ENCODE results near the gene ZNF653. TPM values are rescaled to one million over a fixed set of nuclear protein-coding genes. Genes with fewer than 3 reads are reported as not detected.
A peak's percentile ranks its signal among the peaks of the same experiment; 100 is the strongest.
"Not testable (repeated sequence)": the region's sequence is repeated elsewhere in the genome, so short reads cannot be mapped to it uniquely, and the experiment has no call there.

The ZNF653 gene
- total RNA-seq, 1 donor from 2014 or later, result 16.3 TPM

DNA sequence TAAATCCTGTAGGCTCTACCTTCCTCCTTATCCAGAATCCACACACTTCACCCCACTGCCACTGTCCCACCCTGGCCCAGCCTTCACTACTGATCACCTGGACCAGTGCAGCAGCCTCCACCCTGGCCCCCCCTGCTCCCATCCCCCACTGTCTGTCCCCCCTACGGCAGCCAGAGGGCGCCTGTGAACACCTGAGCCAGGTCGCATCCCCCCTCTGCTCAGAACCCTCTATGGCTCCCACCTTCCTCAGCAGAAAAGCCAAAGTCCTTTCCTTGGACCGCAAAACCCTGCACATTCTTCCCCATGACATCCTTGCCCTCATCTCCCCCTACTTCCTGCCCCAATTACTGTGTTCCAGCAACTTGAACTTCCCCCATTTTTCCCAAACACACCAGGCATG is 45.4 kb downstream of the ZNF653 start:
- FAIRE-seq (no peak), DNase-seq (ENCODE audit: low spot score in 2 of 2) (no peak)

DNA sequence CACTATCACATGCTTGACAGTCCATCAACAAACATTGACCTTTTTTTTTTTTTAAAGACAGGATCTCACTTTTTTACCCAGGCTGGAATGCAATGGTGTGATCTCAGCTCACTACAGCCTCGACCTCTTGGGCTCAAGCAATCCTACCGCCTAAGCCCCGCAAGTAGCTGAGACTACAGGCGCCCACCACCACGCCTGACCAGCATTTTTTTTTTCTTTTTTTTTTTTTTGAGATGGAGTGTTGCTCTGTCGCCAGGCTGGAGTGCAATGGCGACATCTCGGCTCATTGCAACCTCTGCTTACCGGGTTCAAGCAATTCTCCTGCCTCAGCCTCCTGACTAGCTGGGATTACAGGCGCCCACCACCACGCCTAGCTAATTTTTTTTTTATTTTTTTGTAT is 46.7 kb downstream of the ZNF653 start:
- not testable (repeated sequence) for DNase-seq (ENCODE audit: low spot score in 2 of 2); FAIRE-seq

DNA sequence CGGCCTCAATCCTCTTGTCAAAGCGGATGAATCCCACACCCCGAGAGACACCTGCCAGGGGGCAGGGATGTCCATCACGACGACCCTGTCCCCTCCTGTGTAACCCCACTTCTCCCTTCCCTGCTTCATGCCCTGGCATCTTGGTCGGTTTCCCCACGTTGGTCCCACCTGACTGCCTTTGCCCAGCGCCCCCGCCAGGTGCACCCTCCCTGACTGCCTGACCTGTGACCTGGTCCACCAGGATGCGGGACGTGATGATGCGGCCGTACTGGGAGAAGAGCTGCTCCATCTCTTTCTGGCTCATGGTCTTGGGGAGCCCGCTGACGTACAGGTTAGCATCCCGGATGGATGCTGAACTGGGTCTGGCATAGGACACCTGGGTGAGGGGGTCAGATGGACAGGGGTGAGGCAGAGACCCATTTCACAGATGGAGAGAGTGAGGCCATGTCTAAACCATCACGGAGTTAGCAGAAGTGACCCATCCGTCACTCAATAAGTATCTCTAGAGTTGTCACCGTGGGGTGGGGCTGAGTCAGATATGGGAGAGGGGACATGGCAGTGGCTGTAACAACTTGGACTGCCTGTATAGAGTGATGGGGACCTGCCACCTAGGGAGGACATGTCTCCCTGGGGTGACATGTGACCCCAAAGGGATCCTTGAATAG is 47.3 kb downstream of the ZNF653 start:
- no peak for FAIRE-seq
- no peak for DNase-seq (ENCODE audit: low spot score in 2 of 2)

DNA sequence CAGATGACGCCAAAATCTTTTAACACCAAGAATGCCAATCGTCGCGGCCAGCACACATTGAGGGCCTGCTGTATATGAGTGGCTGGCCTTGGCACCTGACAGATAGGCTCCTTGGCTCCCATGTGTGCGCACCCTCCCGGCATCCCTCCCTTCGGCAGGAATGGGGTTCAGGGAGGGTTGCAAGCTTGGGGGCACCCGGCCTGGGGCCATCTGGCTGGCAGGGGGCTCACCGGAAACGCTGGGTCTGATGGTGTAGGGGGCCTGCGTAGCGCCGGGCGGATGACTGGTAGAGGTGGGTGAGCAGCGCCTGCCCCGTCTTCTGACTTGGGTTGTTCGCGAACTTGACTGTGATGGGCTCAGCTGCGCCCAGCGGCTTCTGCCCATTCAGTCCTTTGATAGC is 47.8 kb downstream of the ZNF653 start:
- no peak for FAIRE-seq

DNA sequence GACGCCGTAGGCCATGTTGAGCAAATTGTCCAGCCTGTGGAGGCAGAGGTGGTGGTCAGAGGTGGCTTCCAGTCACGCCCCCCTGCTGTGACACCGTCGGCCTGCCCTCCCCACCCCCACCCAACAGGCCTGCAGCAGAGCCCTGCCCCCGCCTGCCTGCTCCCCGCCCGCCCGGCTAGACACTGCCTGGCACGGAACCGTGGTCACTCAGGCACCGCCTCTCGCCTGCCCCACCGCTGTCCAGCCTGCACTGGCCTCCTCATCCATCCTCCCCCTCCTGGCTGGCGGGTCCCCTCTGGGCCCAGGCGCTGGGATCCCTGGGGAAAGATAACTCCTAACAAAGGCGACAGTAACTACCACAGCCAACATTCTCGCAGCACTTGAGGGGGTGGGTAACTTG is 48.5 kb downstream of the ZNF653 start:
- DNase-seq (ENCODE audit: low spot score in 2 of 2) (peak; percentile 78 to 86), FAIRE-seq (no peak)

More for the DNA sequence above, 47.8 kb downstream of the ZNF653 start:
- no peak for DNase-seq (ENCODE audit: low spot score in 2 of 2)

DNA sequence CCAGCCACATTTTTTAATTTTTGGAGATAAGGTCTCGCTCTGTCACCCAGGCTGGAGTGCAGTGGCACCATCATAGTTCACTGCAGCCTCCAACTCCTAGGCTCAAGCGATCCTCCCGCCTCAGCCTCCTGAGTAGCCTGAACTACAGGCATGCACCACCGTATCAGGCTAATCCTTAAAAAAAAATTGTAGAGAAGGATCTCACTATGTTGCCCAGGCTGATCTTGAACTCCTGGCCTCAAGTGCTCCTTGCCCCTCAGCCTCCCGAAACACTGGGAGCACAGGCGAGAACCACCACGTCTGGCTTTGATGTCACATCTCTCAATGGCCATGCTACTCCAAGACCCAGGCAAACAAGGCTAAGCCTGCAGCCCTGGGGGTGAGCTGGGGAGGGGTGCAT is 49.0 kb downstream of the ZNF653 start:
- DNase-seq (ENCODE audit: low spot score in 2 of 2) (no peak), FAIRE-seq (no peak)

DNA sequence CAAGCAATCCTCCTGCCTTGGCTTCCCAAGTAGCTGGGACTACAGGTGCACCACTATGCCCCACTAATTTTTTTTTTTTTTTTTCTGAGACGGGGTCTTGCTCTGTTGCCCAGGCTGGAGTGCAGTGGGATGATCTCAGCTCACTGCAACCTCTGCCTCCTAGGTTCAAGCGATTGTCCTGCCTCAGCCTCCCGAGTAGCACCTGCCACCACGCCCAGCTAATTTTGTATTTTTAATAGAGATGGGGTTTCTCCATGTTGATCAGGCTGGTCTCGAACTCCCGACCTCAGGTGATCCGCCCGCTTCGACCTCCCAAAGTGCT is 50.4 kb downstream of the ZNF653 start:
- not testable (repeated sequence) for FAIRE-seq; DNase-seq (ENCODE audit: low spot score in 2 of 2)

DNA sequence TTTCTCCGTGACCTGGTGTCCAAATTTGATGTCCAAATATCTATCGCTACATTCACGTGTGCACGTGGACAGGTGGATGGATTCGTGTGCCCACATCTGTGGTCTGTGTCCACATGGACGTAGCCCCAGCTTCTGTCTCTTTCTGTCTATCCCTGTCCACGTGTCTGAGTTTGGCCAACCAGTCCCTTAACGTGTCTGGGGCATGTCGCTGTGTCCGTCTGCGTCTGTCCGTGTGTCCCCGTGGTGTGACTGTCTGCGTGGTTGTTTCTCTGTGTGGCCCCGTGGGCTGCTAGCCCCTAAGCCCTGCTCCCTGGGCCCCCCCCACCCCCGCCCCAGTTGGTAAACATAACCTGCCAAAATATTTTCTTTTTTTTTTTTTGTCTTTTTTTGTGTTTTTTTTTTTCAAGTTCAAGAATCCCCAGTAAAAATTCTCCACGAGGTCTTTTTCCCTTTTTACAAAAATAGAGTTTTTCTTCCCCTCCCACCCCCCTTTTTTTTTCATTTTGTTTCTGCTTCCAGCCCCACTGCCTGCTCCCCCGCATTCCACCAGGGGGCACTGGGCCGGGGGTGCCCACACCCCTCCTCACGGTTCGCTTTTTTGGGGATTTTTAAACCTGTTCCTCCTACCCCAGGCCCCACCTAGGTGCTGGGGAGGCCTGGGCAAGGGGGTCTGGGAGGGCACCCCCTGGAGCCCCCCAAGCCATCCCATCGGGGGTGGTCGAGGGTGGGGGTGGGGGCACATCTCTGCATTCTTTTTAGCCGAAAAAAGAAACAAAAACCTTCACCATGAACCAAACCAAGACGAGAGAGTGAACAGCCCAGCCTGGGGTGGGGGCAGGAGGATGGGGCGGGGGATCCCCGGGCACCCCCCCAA is 51.9 kb downstream of the ZNF653 start:
- DNase-seq (ENCODE audit: low spot score in 2 of 2), result peak; percentile 44

DNA sequence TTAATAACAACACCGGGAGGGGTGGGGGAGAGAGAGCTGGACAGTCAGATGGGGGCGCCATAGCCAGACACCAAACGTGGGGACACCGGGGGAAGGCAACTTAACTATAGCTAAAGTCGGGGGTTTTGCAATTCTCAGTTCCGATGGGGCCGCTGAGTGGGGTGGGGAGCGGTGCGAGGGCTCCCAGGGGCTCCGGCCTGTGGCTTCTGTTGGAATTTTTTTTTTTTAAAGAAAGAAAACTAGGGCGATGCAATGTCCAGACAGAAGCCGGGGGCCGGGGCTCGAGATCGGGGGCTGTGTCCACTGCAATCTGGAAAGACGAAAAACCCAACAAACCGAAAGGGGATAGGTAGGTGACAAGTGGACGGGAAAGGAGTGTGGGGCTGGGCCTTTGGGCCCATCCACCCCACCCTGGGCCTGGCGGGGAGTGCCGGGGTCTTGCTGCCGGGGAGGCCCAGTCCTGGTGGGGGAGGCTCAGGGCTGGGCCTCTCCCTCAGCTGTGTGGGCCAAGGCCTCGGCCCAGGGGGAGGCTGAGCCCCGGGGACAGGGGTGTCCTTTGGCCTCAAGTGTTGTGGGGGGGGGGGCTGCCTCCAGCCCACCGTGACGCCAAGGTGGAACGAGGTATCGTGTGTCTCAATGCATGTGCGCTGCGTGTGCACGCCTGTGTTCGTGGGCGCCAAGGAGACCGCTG is 52.9 kb downstream of the ZNF653 start:
- DNase-seq (ENCODE audit: low spot score in 2 of 2) (peak; percentile 27 to 47), FAIRE-seq (no peak)

More for the DNA sequence above, 51.9 kb downstream of the ZNF653 start:
- FAIRE-seq, result no peak

DNA sequence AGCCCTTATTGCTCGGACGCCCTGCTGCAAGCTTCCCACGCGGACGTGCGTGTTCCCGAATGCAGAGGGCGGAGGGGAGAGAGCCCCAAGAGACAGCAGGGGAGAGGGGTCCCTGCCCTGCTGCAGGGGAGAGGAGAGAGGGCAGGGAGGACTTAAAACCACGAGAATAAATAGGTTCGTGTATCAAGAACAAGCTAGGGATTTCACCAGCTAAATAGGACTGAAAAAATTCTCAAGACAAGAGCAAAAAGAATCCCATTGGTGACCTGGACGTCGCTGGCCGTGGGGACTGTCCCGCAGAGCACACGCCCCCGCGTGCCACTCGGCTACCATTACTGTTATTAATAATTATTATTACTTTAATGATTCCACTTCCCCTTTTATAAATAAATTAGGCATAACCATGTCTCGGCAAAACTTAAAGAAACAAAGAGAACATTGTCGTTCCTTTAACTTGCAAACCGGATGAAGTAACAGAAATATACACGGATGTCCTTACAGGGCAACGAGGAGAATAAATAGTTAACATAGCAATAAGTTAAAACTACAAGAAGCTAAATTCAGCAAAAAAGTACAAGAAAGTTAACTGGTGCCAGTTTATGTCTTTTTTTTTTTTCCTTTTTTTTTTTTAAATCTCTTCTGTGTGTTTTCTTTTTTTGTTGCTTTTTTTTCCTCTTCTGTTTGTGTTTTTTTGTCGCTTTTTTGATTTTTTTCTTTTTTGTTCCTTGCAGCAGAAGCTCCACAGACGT is 53.6 kb downstream of the ZNF653 start:
- peak; percentile 35 to 47 for DNase-seq (ENCODE audit: low spot score in 2 of 2)
- FAIRE-seq, result no peak

DNA sequence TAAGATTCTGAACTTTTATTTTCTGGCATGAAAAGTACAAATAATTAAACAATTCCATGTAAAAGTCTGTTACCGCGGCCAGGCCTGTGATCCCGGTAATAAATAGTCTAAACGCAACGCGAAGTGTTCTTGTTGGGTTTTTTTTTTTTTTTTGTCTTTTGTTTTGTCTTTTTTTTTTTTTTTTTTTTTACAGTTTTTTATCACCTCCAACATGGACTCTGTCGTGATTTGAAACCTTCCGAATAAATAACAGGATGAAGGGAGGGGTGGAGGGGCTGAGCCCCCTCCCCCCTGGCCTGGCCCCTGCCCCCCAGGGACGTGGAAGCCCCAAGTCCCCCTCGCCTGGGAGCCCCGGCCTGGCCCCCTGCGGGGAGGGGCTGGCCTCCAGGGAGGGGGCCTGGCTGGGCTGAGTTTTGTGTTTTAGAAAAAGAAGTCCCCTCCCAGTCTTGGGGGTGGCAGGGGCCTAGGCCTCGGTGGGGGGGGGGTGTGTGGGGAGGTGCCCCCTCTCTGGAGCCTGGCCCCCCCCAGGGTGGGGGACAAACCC is 54.2 kb downstream of the ZNF653 start:
- no peak for DNase-seq (ENCODE audit: low spot score in 2 of 2)
- FAIRE-seq, result no peak

DNA sequence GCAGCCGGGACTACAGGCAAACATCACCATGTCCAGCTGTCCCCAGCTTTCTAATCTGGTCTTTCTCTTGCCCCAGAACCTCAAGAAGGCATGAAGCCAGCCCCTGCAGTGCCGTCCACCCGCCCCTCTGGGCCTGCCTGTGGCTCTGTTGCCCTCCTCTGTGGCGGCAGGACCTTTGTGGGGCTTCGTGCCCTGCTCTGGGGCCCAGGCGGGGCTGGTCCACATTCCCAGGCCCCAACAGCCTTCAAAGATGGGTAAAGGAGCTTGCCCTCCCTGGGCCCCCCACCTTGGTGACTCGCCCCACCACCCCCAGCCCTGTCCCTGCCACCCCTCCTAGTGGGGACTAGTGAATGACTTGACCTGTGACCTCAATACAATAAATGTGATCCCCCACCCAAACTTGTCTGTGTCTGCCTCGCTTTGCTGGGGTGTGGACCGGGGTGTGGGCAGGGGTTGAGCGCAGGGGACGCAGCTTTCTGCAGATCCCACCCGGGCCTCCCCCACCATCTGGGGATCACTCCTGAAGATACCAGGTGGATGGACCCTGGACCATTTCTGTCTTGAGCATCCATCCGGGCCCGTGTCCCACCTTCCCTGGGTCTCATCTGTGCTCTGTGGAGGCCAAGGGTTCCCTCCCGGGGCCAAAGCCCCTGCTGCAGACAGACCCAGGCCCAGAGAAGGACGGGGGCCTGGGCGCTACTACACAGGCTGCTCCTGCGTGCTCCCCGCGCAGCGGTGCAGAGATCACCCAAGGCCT is 54.9 kb downstream of the ZNF653 start:
- no peak for FAIRE-seq
- DNase-seq (ENCODE audit: low spot score in 2 of 2), result peak; percentile 32 to 46

DNA sequence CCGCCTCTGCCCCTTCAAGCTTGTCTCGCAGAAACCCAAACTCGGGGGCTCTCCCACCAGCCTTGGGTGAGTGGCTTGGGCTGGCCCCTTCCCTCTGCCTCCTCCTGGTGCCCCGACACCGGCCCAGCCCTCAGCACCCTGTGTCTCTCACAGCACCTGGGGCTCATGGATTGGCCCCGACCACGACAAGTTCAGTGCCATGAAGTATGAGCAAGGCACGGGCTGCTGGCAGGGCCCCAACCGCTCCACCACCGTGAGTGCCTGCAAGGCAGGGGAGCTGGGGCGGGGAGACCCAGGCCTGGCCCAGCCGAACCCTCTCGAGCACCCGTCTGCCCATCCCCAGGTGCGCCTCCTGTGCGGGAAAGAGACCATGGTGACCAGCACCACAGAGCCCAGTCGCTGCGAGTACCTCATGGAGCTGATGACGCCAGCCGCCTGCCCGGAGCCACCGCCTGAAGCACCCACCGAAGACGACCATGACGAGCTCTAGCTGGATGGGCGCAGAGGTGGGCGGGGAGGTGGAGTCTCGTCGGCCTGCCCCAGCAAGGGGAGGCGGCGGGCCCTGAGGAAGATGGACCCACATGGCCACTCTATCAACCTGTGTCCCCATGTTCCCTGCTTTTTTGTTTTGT is 56.6 kb downstream of the ZNF653 start:
- FAIRE-seq, result no peak
- peak in 1 of 2 donors; percentile 33 for DNase-seq (ENCODE audit: low spot score in 2 of 2)

DNA sequence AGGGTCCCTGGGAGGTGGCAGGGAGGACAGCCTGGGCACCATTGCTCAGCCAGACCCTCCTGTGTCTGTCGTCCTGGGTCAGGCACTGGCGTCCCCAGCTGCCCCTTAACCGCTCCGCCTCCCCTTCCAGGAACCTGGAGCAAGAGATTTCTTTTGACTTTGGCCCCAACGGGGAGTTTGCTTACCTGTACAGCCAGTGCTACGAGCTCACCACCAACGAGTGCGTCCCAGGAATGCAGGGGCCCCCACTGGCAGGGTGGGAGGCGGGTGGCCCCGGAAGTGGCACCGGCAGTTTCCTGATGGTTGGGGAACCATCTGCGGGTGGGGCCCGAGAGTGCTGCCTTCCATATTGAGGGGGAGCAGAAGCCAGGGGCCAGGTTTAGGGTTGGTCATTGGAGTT is 57.2 kb downstream of the ZNF653 start:
- FAIRE-seq (no peak), DNase-seq (ENCODE audit: low spot score in 2 of 2) (no peak)

DNA sequence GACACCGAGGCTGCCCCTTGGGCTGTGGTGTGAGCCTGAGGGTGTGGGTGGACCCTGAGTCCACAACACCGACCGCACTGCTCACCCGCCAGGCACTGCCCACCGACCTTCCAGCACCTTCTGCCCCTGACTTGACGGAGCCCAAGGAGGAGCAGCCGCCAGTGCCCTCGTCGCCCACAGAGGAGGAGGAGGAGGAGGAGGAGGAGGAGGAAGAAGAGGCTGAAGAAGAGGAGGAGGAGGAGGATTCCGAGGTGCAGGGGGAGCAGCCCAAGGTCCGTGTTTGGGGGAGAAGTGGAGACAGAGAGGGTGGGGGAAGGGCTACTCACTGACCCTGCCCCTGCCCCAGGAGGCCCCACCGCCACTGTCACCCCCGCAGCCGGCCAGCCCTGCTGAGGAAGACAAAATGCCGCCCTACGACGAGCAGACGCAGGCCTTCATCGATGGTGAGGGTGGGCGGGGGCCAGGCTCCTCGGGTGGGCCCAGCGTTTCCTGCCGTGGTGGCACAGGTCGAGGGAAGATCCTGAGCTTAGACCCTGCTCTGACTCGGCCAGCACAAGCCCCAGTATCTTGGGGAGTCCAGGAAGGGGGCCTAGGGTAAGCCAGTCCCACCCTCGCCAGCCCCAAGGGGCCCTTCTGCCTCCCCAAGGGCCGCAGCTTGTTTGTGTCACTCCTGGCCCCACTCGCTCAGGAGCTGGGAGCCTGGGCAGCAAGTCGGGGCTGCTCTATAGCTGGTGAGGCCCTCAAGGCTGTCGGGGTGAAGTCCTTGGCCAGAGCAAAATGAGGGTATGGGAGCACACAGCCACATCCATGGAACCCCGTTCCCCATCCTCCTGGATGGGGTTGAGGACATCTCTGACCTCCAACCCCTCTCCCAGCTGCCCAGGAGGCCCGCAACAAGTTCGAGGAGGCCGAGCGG is 58.0 kb downstream of the ZNF653 start:
- FAIRE-seq (no peak), DNase-seq (ENCODE audit: low spot score in 2 of 2) (peak; percentile 33 to 34)

DNA sequence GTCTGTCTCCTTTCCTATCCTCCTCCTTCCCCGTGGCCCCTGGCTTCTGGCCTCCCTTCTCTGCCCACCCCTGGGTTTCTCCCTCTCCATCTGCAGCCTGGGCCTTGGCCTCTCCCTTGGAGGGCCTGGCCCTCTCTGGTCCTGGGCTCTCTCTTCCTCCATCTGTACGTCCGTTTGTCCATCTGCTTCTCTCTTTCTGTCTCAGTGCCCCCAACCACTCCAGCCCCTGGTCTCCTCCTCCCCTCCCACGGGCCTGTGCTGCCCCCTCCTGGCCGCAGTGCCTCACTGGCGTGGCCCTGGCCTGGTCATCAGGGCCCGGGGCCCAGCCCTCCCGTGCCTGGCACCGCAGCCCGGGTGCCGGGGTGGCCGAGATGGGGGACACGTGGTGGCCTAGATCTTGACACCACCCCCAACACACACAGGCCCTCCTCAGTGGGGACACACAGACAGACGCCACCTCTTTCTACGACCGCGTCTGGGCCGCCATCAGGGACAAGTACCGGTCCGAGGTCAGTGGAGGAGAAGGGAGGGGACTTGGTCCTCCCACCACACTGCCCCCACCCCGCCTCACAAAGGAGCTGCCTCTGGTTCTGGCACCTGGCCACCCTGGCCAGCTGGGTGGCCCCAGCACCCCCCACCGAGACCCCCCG is 58.9 kb downstream of the ZNF653 start:
- peak; percentile 89 to 93 for DNase-seq (ENCODE audit: low spot score in 2 of 2)
- FAIRE-seq, result no peak

DNA sequence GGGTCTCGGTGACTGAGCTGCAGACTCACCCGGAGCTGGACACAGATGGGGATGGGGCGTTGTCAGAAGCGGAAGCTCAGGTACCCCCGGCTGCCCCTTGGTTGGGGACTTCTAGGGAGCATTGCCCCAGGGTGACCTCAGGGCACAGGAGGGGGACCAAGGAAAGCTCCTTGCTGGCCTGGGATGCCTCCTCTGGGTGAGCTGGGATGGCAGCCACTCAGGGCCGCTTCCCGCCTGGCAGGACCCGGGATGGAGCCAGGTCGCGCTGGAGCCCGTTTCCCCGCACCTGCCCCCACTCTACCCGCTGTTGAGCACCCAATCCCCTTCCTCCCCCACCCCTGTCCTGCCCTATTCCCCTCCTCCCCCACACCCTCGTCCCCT is 59.4 kb downstream of the ZNF653 start:
- FAIRE-seq (no peak), DNase-seq (ENCODE audit: low spot score in 2 of 2) (peak in 1 of 2 donors; percentile 34)

DNA sequence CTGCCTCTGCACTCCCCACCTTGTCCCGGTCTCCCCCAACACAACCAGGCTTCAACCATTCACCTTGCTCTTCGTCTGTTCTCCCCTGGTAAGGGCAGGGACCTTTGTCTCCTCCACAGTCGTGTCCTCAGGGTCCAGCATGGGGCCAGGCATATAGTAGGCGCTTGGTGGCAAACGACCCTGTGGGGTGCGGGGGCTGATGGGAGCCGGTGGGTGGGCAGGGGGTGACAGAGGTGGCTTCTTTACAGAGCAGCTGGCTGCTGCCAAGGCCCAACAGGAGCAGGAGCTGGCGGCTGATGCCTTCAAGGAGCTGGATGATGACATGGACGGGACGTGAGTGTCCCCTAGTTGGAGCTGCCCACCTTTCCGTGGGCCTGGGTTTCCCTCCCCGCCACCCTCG is 60.5 kb downstream of the ZNF653 start:
- DNase-seq (ENCODE audit: low spot score in 2 of 2), result no peak
- no peak for FAIRE-seq
